GM19023 (cell line): ENCODE results near the gene PLOD2.

ENCODE experiments used
- ATAC-seq: cut with Tn5 transposase; IDR thresholded peaks from one replicate; pipeline ENCODE4 v1.9.1; 2021; ENCODE audit warnings: mild to moderate bottlenecking, moderate library complexity; ENCODE audit not compliant: unreplicated experiment

PLOD2 gene

GRCh38 chr3:146052056-146052790 lies 108.8 kb downstream of the PLOD2 start:
- no peak for ATAC-seq

GRCh38 chr3:146050691-146051090 lies 110.3 kb downstream of the PLOD2 start:
- no peak for ATAC-seq

- ATAC-seq = no peak
Observed at GRCh38 chr3:146047485-146047884, 113.5 kb downstream of the PLOD2 start.

- ATAC-seq = no peak
Observed at GRCh38 chr3:146044046-146044445, 116.9 kb downstream of the PLOD2 start.

GRCh38 chr3:146040630-146041029 lies 120.4 kb downstream of the PLOD2 start:
- ATAC-seq = no peak

- no peak for ATAC-seq
Observed at GRCh38 chr3:146037697-146038096, 123.3 kb downstream of the PLOD2 start.

- no peak for ATAC-seq
Observed at GRCh38 chr3:146036281-146036680, 124.7 kb downstream of the PLOD2 start.

GRCh38 chr3:146035366-146035765 lies 125.6 kb downstream of the PLOD2 start:
- no peak for ATAC-seq

GRCh38 chr3:146033950-146034349 lies 127.0 kb downstream of the PLOD2 start:
- no peak for ATAC-seq

- ATAC-seq = no peak
Observed at GRCh38 chr3:146026547-146026946, 134.4 kb downstream of the PLOD2 start.

GRCh38 chr3:146024260-146024659 lies 136.7 kb downstream of the PLOD2 start:
- no peak for ATAC-seq

- ATAC-seq = no peak
Observed at GRCh38 chr3:146020969-146021368, 140.0 kb downstream of the PLOD2 start.

- no peak for ATAC-seq
Observed at GRCh38 chr3:146019508-146019907, 141.5 kb downstream of the PLOD2 start.
